GM18502 (cell line): ENCODE results near the gene SLC4A11.
A peak's percentile ranks its signal among the peaks of the same experiment; 100 is the strongest.

Experiments used
- ATAC-seq: cut with Tn5 transposase; IDR thresholded peaks from one replicate; pipeline ENCODE4 v1.9.1; 2021; ENCODE audit warnings: mild to moderate bottlenecking; ENCODE audit not compliant: unreplicated experiment, poor library complexity

The SLC4A11 gene

GRCh38 chr20:3239026-3239866 is at the start of gene SLC4A11:
Gene SLC4A11 (minus strand): TSS chr20:3239190. CDS start chr20:3239137, 53 bp downstream.
- peak; percentile 63 for ATAC-seq

GRCh38 chr20:3283222-3283820 is 44.3 kb upstream of the SLC4A11 start:
- no peak for ATAC-seq

DNA sequence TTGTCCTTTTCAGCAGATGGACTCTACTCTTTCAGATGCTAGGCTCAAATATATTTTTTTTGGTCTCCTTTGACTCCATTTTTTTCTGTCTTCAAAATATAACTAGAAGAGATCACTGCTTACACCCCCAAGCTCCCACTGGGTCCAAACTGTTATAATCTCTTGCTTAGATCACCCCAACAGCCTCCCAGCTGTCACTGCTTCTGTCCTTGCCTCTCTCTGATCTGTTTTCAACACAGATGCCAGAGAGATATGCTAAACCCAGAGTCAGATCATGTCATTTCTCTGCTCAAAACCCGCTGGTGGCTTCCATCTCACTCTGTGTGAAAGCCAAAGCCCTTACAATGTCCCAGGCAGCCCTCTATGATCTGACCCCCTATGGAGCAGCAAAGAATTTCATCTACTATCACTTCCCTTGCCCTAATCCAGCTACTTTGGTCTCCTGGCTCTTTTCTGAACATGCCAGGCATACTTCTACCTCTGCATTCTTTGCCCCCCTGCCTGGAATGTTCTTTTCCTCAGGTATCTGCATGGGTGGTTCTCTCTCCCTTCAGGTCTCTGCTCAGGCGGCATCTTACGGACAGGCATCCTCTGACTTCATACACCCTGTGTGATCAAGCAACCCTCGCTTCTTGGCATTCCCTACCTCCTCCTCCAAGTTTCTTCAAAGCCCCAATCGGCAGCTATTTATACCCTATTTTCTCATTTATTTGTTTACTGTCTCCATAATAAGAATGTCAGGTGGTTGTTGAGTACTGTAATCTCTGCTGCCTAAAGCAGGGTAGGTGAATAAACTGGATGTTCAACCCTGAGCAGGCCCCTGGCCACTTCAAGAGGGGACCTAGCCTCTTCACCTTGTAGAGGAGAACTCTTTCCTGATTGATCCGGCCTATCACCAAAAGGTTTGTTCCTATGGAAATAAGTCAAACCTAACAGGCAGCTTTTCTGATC is 43.6 kb upstream of the SLC4A11 start:
- ATAC-seq: no peak

DNA sequence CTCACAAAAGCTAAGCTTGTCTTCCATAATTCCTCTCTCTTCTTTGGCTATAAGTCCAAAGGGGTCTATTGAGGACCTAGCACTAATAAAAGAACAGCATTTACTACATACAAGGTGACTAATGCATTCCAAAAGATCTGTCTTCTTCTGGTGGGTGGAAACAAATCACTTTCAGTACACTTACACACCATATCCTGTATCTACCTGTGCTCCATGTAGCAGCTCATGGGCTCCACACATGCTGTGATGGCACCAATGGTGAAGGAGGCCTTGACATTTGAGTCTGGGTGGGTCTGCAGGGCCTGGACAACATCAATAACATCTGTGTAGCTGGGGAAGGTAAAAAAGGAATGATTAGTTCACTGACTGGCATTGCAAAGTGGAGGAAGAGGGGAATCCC is 42.4 kb upstream of the SLC4A11 start:
- no peak for ATAC-seq

DNA sequence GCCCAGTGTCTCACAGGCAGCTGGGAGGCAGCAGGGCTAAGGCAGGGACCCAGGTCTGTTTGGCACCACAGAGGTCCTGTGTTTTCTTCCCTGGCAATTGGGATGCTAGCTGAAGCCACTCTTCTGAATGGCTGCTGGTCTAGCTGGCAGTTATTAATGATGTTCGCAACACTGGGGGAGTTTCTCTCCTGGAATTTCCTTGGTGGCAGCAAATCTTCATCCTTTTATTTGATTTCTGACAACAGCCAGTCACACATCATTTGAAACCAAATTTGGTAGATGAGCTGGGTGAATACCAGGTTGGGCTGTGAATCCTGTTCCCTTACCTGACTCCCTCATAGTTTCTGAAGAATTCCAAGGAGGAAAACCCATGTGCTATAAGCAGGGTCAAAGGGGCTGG is 40.8 kb upstream of the SLC4A11 start:
- no peak for ATAC-seq

- ATAC-seq: no peak
These were observed 38.9 kb upstream of the SLC4A11 start for GRCh38 chr20:3277686-3278465.

- ATAC-seq: no peak
These were observed 37.7 kb upstream of the SLC4A11 start for GRCh38 chr20:3276680-3277015.

DNA sequence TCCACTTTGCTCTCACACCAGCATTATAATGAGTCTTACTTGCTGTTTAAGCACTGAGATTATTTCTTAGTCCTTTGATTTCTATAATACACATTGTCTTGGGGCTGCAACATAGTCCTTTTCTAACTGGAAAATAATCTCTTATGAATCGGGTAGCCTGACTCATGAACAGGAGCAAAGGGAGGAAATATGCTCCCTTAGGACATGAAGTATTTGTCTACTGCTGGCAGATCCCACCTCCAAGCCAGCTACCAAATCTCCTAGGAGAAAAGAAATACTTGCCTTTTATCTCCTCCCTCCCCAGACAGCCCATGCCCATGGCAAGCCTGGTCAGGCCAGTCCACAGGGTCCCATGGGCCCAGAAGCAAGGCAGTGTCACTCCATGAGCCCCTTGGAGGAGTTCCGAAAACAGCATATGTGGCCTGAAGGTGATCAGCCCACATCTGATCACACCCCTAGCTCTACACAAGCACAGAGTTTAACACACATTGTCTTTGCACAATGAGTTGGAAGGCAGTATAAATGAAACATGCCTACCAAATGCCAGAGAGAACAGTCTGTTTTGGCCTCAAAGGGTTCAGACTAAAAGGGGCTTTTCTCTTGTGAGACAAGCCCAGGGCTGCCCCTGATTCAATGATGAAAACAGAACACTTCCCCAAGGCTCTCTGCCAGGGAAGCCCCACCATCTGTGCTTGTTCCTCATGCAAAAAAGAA is 37.1 kb upstream of the SLC4A11 start:
- no peak for ATAC-seq

DNA sequence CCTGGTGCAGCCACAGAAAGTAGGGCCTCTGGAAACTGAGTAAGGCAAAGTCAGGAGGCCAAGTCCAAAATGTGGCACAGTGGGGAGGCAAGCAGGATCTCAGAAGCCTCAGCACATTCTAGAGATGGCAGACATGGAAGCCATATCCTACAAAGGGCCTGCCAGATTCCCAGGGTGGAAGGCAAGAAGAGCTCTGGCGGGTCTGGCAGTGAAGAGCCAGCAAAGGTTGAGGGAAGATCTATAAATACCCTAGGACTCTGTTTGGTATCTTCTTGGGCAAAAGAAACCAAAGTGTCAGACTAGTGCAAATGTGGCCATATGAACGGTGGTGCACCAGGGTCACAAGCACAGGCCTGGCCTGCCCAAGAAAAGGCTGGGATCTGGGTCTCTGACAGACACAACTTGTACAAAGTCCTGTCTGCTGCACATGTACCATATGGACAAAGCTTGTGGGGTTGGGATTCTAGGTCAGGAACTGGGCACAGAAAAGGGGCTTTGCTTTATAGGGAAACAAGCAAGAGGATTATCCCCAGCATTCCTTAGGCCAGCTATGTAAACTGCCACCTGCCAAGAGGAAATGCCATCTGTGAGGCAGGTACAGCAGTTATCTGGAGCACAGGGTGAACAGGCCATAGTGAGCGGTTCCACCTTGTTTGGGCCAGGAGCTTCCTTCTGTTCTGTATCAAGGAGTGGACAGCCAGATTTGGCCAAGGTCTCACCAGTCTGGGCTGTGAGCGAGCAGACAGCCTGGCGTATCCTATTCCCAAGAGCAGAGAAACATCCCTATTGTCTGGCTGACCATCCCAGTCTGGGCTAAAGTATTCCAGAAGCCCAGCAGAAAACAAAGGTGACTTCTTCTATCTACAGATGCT is 36.3 kb upstream of the SLC4A11 start:
- no peak for ATAC-seq

DNA sequence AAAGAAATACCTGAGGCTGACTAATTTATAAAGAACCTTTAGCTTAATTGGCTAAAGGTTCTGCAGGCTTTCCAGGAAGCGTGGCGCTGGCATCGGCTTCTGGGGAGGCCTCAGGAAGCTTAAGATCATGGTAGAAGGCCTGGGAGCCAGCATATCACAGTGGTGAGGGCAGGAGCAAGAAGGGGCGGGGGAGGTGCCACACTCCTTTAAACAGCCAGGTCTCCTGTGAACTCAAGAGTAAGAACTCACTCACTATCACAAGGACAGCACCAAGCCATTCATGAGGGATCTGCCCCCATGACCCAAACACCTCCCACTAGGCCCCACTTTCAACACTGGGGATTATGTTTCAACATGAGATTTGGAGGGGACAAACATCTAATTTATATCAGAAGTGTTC is 34.4 kb upstream of the SLC4A11 start:
- ATAC-seq: no peak

- ATAC-seq: no peak
These were observed 31.1 kb upstream of the SLC4A11 start for GRCh38 chr20:3270051-3270450.

- ATAC-seq: no peak
These were observed 23.6 kb upstream of the SLC4A11 start for GRCh38 chr20:3262566-3262965.

- ATAC-seq: no peak
These were observed 19.4 kb upstream of the SLC4A11 start for GRCh38 chr20:3258429-3258828.

- no peak for ATAC-seq
These were observed 16.7 kb upstream of the SLC4A11 start for GRCh38 chr20:3255728-3256127.

GRCh38 chr20:3251806-3252205 is 12.8 kb upstream of the SLC4A11 start:
- no peak for ATAC-seq

DNA sequence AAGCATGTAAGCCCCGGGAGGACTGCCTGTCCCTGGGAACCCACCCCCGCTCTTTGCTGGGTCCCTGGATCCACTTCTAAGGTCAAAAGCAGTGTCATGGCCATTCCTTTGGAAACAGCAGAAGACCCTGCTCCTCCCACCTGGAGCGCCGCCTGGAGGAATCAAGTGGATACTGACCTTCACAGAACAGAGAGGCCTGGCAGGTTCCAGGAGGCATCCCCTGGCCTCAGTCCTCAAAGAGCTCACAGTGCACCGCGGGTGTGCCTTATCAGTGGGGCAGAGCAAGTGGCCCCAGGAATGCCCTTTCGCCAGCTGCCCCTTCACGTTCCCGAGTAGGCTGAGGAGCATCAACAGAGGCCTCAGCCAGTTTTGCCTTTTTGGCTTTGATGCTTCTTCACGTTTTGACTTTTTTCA is 11.1 kb upstream of the SLC4A11 start:
- ATAC-seq: no peak

GRCh38 chr20:3248993-3249347 is 10.0 kb upstream of the SLC4A11 start:
- no peak for ATAC-seq

GRCh38 chr20:3248167-3248992 is 9.4 kb upstream of the SLC4A11 start:
- no peak for ATAC-seq
